Endothelial cell of umbilical vein (primary cell): Measurements from ENCODE around the gene DDX10. TPM values are rescaled to one million over a fixed set of nuclear protein-coding genes. Genes with fewer than 3 reads are reported as not detected.

Experiments
- BruUV-seq: library from RNA; stranded (reverse); fragments of 400-500 nt; replicated peaks from 2 replicates; lab custom pipeline; 2021; lab: Mats Ljungman, UMichigan
- CTCF ChIA-PET: fragments of 300-600, 350-600 bp; sonication (Branson Sonifier 250); formaldehyde crosslinking; loops from one replicate; lab custom pipeline; 2021; ENCODE audit warnings: antibody characterized with exemption, inconsistent platforms; lab: Charles Lee
- POLR2A ChIA-PET: fragments of 300-600, 350-600 bp; sonication (Branson Sonifier 250); formaldehyde crosslinking; loops from one replicate; lab custom pipeline; 2021; ENCODE audit warnings: antibody characterized with exemption, inconsistent platforms; lab: Charles Lee
- DNase-seq: peaks from one replicate; pipeline ENCODE4 v3.0.0-alpha.2; 2011; ENCODE audit warnings: low read depth, low spot score
- FAIRE-seq: peaks from 2 replicates; lab custom pipeline; 2011; peaks lifted over from hg19 to GRCh38; lab: Jason Lieb, UNC
- H2AFZ ChIP-seq: 2 replicates; pipeline ENCODE4 v1.6.0; 2012; ENCODE audit warnings: low read depth, low read length, control low read depth, inconsistent platforms
- H3K27ac ChIP-seq: 2 replicates; pipeline ENCODE4 v1.5.1; 2011; ENCODE audit warnings: low read depth, mild to moderate bottlenecking, control low read depth, low read length, moderate library complexity; ENCODE audit not compliant: insufficient read depth
- H3K27me3 ChIP-seq, 2 experiments: 2 replicates each; pipeline versions ENCODE4 v1.6.0 to v1.6.1; 2011; ENCODE audit warnings: low read length in 2 of 2, mixed read lengths in 1 of 2; ENCODE audit not compliant: control insufficient read depth in 2 of 2, insufficient read depth in 2 of 2
- H3K36me3 ChIP-seq, 2 experiments: 2 replicates in 1 of 2; 3 replicates in 1 of 2; pipeline ENCODE4 v1.5.1; 2011; ENCODE audit warnings: low read length in 2 of 2, mild to moderate bottlenecking in 1 of 2, moderate library complexity in 1 of 2; ENCODE audit not compliant: control insufficient read depth in 2 of 2, insufficient read depth in 2 of 2; ENCODE audit errors: extremely low read depth in 1 of 2
- H3K4me1 ChIP-seq: 3 replicates; pipeline ENCODE4 v1.5.1; 2011; ENCODE audit warnings: mild to moderate bottlenecking, low read length; ENCODE audit not compliant: control insufficient read depth, insufficient read depth; ENCODE audit errors: extremely low read depth
- H3K4me2 ChIP-seq: 2 replicates; pipeline ENCODE4 v1.6.1; 2011; ENCODE audit warnings: low read length, control low read depth, mixed read lengths; ENCODE audit not compliant: insufficient read depth
- H3K4me3 ChIP-seq, 3 experiments: fragments of 200-600 bp in 1 of 3; sonication (generic), shearing (Covaris generic) in 1 of 3; replicated peaks in 1 of 3; 2 replicates each; pipeline ENCODE4 v1.5.1; 2011 to 2016; ENCODE audit warnings: control low read depth in 3 of 3, low read length in 3 of 3, mild to moderate bottlenecking in 2 of 3, inconsistent platforms in 1 of 3, low read depth in 1 of 3, moderate library complexity in 1 of 3; ENCODE audit not compliant: insufficient read depth in 1 of 3
- H3K79me2 ChIP-seq: 2 replicates; pipeline ENCODE4 v1.6.0; 2012; ENCODE audit warnings: low read length, inconsistent platforms; ENCODE audit not compliant: control insufficient read depth, insufficient read depth
- H3K9ac ChIP-seq: replicated peaks from 2 replicates; pipeline ENCODE3; 2011; ENCODE audit warnings: low read length, control low read depth; ENCODE audit not compliant: insufficient read depth; ENCODE audit errors: extremely low read depth
- H3K9me1 ChIP-seq: replicated peaks from 3 replicates; pipeline ENCODE4 v1.6.0; 2011; ENCODE audit warnings: mild to moderate bottlenecking, low read length; ENCODE audit not compliant: control insufficient read depth, insufficient read depth; ENCODE audit errors: extremely low read depth
- H3K9me3 ChIP-seq: replicated peaks from 2 replicates; pipeline ENCODE4 v1.5.1; 2012; ENCODE audit warnings: low read length, inconsistent platforms; ENCODE audit not compliant: control insufficient read depth, insufficient read depth
- H4K20me1 ChIP-seq: replicated peaks from 2 replicates; pipeline ENCODE3; 2011; ENCODE audit warnings: mild to moderate bottlenecking, low read length; ENCODE audit not compliant: control insufficient read depth, insufficient read depth; ENCODE audit errors: extremely low read depth
- EZH2 ChIP-seq: IDR thresholded peaks from 2 replicates; pipeline ENCODE4 v1.6.1; 2012; ENCODE audit warnings: borderline replicate concordance, low read depth, mild to moderate bottlenecking, moderate library complexity, low read length, inconsistent platforms; ENCODE audit not compliant: severe bottlenecking
- FOS ChIP-seq: IDR thresholded peaks from 2 replicates; pipeline ENCODE4 v1.6.1; 2011; ENCODE audit warnings: mild to moderate bottlenecking, low read length, moderate library complexity, borderline replicate concordance; ENCODE audit not compliant: insufficient read depth
- GATA2 ChIP-seq: IDR thresholded peaks from 2 replicates; pipeline ENCODE4 v1.7.0; 2011; ENCODE audit warnings: low read depth, mild to moderate bottlenecking, moderate library complexity, mixed read lengths, low read length; ENCODE audit not compliant: insufficient read length, insufficient read depth
- JUN ChIP-seq: IDR thresholded peaks from 2 replicates; pipeline ENCODE4 v1.6.1; 2011; ENCODE audit warnings: borderline replicate concordance, low read depth; ENCODE audit not compliant: insufficient read length, insufficient read depth
- MYC ChIP-seq: IDR thresholded peaks from one replicate; pipeline ENCODE4 v1.6.1; 2011; ENCODE audit warnings: mild to moderate bottlenecking, low read depth, low read length
- POLR2A ChIP-seq: IDR thresholded peaks from 2 replicates; pipeline ENCODE4 v1.6.1; 2012; ENCODE audit warnings: low read depth, mild to moderate bottlenecking, control low read depth, low read length
- POLR2AphosphoS5 ChIP-seq: IDR thresholded peaks from 2 replicates; pipeline ENCODE4 v1.6.1; 2012; ENCODE audit warnings: low read depth, mild to moderate bottlenecking, control low read depth, low read length, moderate library complexity; ENCODE audit not compliant: insufficient read depth
- dilution Hi-C: fragments of 300-500 bp; cut with MboI; formaldehyde crosslinking; loops from one replicate; pipeline ENCODE4 v1.15.0; 2019; ENCODE audit warnings: low sequenced_read_pairs; ENCODE audit not compliant: extremely low pct_ligation_motif_present
- intact Hi-C: fragments of 100-400 bp; cut with micrococcal nuclease; formaldehyde crosslinking; loops from one replicate; pipeline ENCODE4 v1.10.0; 2022
- polyA plus RNA-seq, 4 experiments: library from polyadenylated mRNA; depleted of rRNA in 3 of 4; stranded (reverse) in 3 of 4; unstranded in 1 of 4; fragments of >200 nt; gene quantifications; 2 replicates each; pipeline versions ENCODE4 v1.2.1 to v1.2.3, GENCODE V29; 2011 to 2012; ENCODE audit warnings: missing spikeins in 1 of 4
- total RNA-seq: library from RNA; stranded (reverse); gene quantifications from 2 replicates; pipeline ENCODE4 v1.2.3, GENCODE V29; 2021
- TF ChIP-seq, protein P1 (sequence below): IDR thresholded peaks from 2 replicates; pipeline ENCODE4 v1.6.1; 2011; ENCODE audit not compliant: insufficient read depth, insufficient read length

The DDX10 gene
- total and polyA plus RNA-seq, 2 donors (not counting 3 experiments of a cell fraction or from before 2014, with no cell fraction given) = 29.8 to 35.2 TPM

DNA sequence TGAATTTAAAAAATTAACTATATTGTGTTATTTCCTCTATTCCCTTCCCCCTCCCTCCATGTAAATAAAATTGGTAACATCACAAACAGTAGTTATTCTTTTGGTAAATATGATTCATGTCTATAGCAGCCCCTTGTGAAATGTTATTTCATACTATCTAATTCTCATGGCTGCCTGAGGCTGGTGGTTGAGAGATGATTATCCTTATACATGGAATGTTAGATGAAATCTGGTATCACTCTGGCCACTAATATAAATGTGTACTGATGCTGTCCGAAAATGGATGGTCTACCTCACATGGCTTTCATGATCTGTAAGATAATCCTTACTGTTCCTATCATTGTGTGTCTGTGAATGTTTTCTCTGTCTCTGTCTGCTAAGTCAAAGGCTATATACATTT lies 46.3 kb upstream of the DDX10 start:
- DNase-seq (no peak), FAIRE-seq (no peak)
- ChIA-PET POLR2A (no interaction called here), CTCF (no interaction called here)
- Histone ChIP-seq H3K4me1 (peaks cover 11% of the 10 kb centered on the region), H3K9me3 (no peaks in the 10 kb centered on the region), H4K20me1 (no peaks in the 10 kb centered on the region), H3K27me3 (peaks cover 0 to 3% of the 10 kb centered on the region in 2 experiments), H3K4me2 (no peak overlapping the region), H3K9ac (no peak overlapping the region), H3K79me2 (no peaks in the 10 kb centered on the region), H3K27ac (no peak overlapping the region), H3K4me3 (no peak overlapping the region), H3K9me1 (no peaks in the 10 kb centered on the region), H2AFZ (no peak overlapping the region), H3K36me3 (no peaks in the 10 kb centered on the region)
- BruUV-seq = no TSS peak
- no peak for TF ChIP-seq MYC
- TF ChIP-seq, protein P1, sequence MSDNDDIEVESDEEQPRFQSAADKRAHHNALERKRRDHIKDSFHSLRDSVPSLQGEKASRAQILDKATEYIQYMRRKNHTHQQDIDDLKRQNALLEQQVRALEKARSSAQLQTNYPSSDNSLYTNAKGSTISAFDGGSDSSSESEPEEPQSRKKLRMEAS = no peak
- TF ChIP-seq JUN = no peak
- TF ChIP-seq POLR2A = no peak
- TF ChIP-seq FOS = no peak
- intact Hi-C loops (no loop called here), dilution Hi-C loops (no loop called here)

DNA sequence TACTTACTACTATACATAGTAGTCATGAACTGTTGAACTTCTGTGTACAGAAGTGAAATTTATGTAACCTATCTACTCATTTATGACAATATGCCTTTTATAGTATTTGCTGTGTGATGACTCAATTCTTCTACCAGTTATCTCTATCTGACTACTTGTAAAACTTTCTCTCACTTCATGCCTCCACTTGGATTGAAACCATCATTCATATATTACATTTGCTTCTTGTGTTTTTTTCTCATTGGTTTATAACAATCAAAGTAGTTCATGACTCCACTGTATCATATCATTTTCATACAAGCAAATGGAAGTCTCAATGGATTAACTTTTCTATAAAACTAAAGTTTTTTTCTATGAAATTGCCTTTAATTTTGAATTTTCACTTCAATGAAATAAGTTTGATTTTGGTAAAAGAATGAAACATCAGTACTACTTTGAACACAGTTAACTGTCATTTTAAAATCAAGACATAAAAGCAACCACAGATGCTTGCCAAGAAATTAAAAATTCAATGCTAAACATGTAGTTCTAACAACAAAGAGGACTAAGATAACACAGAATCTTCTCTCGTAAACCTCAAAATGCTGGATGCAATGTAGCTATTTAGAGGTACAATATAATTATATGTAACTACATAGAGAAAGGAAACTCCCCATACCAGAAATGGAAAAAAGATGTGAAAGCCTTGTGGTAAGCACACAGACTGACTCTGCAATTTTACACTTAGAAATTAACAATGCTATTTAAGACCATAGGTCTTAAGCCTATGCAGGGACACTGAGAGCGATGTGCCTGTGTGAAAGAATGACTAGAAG lies 43.7 kb upstream of the DDX10 start:
- DNase-seq (no peak), FAIRE-seq (no peak)
- peaks cover 11% of the 10 kb centered on the region for H3K4me1 ChIP-seq
- no TSS peak for BruUV-seq
- H3K79me2 ChIP-seq = no peaks in the 10 kb centered on the region
- POLR2A ChIA-PET = no interaction called here
- H3K9me3 ChIP-seq = no peaks in the 10 kb centered on the region
- no peak overlapping the region for H3K27ac ChIP-seq
- dilution Hi-C loops (no loop called here), intact Hi-C loops (no loop called here)
- CTCF ChIA-PET = interaction anchor here (1.1 kb wide), 1 partner anchor 11 kb away, joined by 3 read pairs; no protein-coding TSS in a partner anchor
- no peak overlapping the region for H3K4me3 ChIP-seq
- H3K9ac ChIP-seq = no peak overlapping the region
- TF ChIP-seq EZH2 (no peak), POLR2AphosphoS5 (no peak), FOS (no peak), JUN (no peak), GATA2 (no peak)
- TF ChIP-seq, protein P1 = no peak
- H3K27me3 ChIP-seq = peaks cover 1 to 9% of the 10 kb centered on the region in 2 experiments
- no peaks in the 10 kb centered on the region for H3K36me3 ChIP-seq
- H3K4me2 ChIP-seq = no peak overlapping the region
- H3K9me1 ChIP-seq = no peaks in the 10 kb centered on the region
- no peak overlapping the region for H2AFZ ChIP-seq
- H4K20me1 ChIP-seq = no peaks in the 10 kb centered on the region
